Measurements from ENCODE around the gene CLEC2A.
"Not testable (repeated sequence)": the region's sequence is repeated elsewhere in the genome, so short reads cannot be mapped to it uniquely, and the experiment has no call there.

CLEC2A gene

GRCh38 chr12:9932270-9932669 is at the start of gene CLEC2A:
TSS of gene CLEC2A (minus strand) at chr12:9932370. CDS start at chr12:9932329, 41 bp downstream.
- TF ChIP-seq CTCF (IDR thresholded peaks at IDR 0.05; ENCODE audit: extremely low read depth, missing control alignments): no peak
- no peak for DNase-seq (ENCODE audit: low spot score)

- no peak for TF ChIP-seq CTCF (IDR thresholded peaks at IDR 0.05; ENCODE audit: extremely low read depth, missing control alignments)
- no peak for DNase-seq (ENCODE audit: low spot score)
Measured at GRCh38 chr12:9980126-9980525, 48.0 kb upstream of the CLEC2A start.

GRCh38 chr12:9977916-9978315 is 45.7 kb upstream of the CLEC2A start:
- no peak for DNase-seq (ENCODE audit: low spot score)
- TF ChIP-seq CTCF (IDR thresholded peaks at IDR 0.05; ENCODE audit: extremely low read depth, missing control alignments): no peak

GRCh38 chr12:9976626-9977025 is 44.5 kb upstream of the CLEC2A start:
- not testable (repeated sequence) for DNase-seq (ENCODE audit: low spot score)

- TF ChIP-seq CTCF (IDR thresholded peaks at IDR 0.05; ENCODE audit: extremely low read depth, missing control alignments): no peak
- DNase-seq (ENCODE audit: low spot score): no peak
Measured at GRCh38 chr12:9975614-9976013, 43.4 kb upstream of the CLEC2A start.

- not testable (repeated sequence) for DNase-seq (ENCODE audit: low spot score)
Measured at GRCh38 chr12:9974731-9975130, 42.6 kb upstream of the CLEC2A start.

GRCh38 chr12:9973949-9974348 is 41.8 kb upstream of the CLEC2A start:
- no peak for TF ChIP-seq CTCF (IDR thresholded peaks at IDR 0.05; ENCODE audit: extremely low read depth, missing control alignments)

GRCh38 chr12:9971181-9971580 is 39.0 kb upstream of the CLEC2A start, which contains the start of gene CLEC12A:
TSS of gene CLEC12A (plus strand) at chr12:9971409. CDS start at chr12:9971597, 188 bp downstream.
- no peak for DNase-seq (ENCODE audit: low spot score)
- TF ChIP-seq CTCF (IDR thresholded peaks at IDR 0.05; ENCODE audit: extremely low read depth, missing control alignments): no peak

More at GRCh38 chr12:9973949-9974348, 41.8 kb upstream of the CLEC2A start:
- no peak for DNase-seq (ENCODE audit: low spot score)

- TF ChIP-seq CTCF (IDR thresholded peaks at IDR 0.05; ENCODE audit: extremely low read depth, missing control alignments): no peak
- DNase-seq (ENCODE audit: low spot score): no peak
Measured at GRCh38 chr12:9969673-9970072, 37.5 kb upstream of the CLEC2A start.
